ENCODE data around the gene ALDH1A2. TPM values are rescaled to one million over a fixed set of nuclear protein-coding genes. Genes with fewer than 3 reads are reported as not detected.
"Not testable (repeated sequence)": the region's sequence is repeated elsewhere in the genome, so short reads cannot be mapped to it uniquely, and the experiment has no call there.

Gene ALDH1A2
- polyA plus RNA-seq, 1 of the 3 experiments (the other 2 are of a cell fraction): not detected

- CTCF ChIA-PET: interaction anchor here (1.0 kb wide), 1 partner anchor 179 kb away, joined by 3 read pairs; no protein-coding TSS in a partner anchor
- POLR2A ChIA-PET: no interaction called here
Measured at GRCh38 chr15:58002338-58003126, 63.0 kb downstream of the ALDH1A2 start.

DNA sequence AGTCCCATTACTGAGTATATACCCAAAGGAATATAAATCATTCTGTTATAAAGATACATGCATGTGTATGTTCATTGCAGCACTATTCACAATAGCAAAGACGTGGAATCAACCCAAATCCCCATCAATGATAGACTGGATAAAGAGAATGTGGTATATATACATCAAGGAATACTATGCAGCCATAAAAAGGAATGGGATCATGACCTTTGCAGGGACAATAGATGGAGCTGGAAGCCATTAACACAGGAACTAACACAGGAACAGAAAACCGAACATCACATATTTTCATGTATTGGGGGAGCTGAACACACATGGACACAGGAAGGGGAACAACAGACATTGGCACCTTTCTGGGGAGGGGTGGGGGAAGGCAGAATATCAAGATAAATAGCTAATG lies 65.8 kb downstream of the ALDH1A2 start:
- POLR2A ChIA-PET: not testable (repeated sequence)
- CTCF ChIA-PET: interaction anchor here (2.4 kb wide), 1 partner anchor 67 kb away, joined by 6 read pairs; the partner anchor contains the start of gene ALDH1A2

More at GRCh38 chr15:58002338-58003126, 63.0 kb downstream of the ALDH1A2 start:
- Histone ChIP-seq H3K79me2 (ENCODE audit: insufficient read depth) (no peaks in the 10 kb centered on the region), H3K9me2 (no peaks in the 10 kb centered on the region), H2AFZ (ENCODE audit: low read depth) (no peak overlapping the region), H3K27me3 (ENCODE audit: insufficient read depth) (no peaks in the 10 kb centered on the region), H3F3A (replicated peaks; ENCODE audit: insufficient read depth) (no peaks in the 10 kb centered on the region), H4K20me1 (ENCODE audit: insufficient read depth) (no peaks in the 10 kb centered on the region), H3K9ac (no peak overlapping the region), H3K27ac (ENCODE audit: low read depth in 2 of 2, low read length in 1 of 2) (no peak overlapping the region), H3K4me1 (ENCODE audit: control insufficient read depth in 1 of 2, insufficient read depth in 2 of 2, low read depth in 1 of 2, low read length in 1 of 2) (no peaks in the 10 kb centered on the region), H3K4me2 (no peak overlapping the region), H3K9me3 (no peaks in the 10 kb centered on the region), H3K4me3 (ENCODE audit: low read depth in 2 of 2, low read length in 1 of 2) (no peak overlapping the region), H3K36me3 (replicated peaks in 1 of 2; ENCODE audit: control insufficient read depth in 1 of 2, insufficient read depth in 2 of 2, low read length in 1 of 2) (no peaks in the 10 kb centered on the region)
- 38% methylated on average over 6 of the region's 6 CpGs for WGBS (ENCODE audit: low lambda C conversion rate)
- TF ChIP-seq EP300 (IDR thresholded peaks at IDR 0.05; ENCODE audit: borderline replicate concordance in 1 of 2, low read depth in 1 of 2, low read length in 1 of 2) (no peak), ELF1 (IDR thresholded peaks at IDR 0.05) (no peak), TCF12 (IDR thresholded peaks at IDR 0.05) (no peak)
- TF ChIP-seq, protein P1, sequence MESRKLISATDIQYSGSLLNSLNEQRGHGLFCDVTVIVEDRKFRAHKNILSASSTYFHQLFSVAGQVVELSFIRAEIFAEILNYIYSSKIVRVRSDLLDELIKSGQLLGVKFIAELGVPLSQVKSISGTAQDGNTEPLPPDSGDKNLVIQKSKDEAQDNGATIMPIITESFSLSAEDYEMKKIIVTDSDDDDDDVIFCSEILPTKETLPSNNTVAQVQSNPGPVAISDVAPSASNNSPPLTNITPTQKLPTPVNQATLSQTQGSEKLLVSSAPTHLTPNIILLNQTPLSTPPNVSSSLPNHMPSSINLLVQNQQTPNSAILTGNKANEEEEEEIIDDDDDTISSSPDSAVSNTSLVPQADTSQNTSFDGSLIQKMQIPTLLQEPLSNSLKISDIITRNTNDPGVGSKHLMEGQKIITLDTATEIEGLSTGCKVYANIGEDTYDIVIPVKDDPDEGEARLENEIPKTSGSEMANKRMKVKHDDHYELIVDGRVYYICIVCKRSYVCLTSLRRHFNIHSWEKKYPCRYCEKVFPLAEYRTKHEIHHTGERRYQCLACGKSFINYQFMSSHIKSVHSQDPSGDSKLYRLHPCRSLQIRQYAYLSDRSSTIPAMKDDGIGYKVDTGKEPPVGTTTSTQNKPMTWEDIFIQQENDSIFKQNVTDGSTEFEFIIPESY (IDR thresholded peaks at IDR 0.05; ENCODE audit: borderline replicate concordance, low read depth): no peak
- no peak for DNase-seq

GRCh38 chr15:57996561-57996960 lies 69.0 kb downstream of the ALDH1A2 start:
- Histone ChIP-seq H3K4me2 (no peak overlapping the region), H3K27me3 (ENCODE audit: insufficient read depth) (no peaks in the 10 kb centered on the region), H3K9me2 (no peaks in the 10 kb centered on the region), H3K9ac (no peak overlapping the region), H3K27ac (ENCODE audit: low read depth in 2 of 2, low read length in 1 of 2) (no peak overlapping the region), H4K20me1 (ENCODE audit: insufficient read depth) (no peaks in the 10 kb centered on the region), H3F3A (replicated peaks; ENCODE audit: insufficient read depth) (no peaks in the 10 kb centered on the region), H3K4me1 (ENCODE audit: control insufficient read depth in 1 of 2, insufficient read depth in 2 of 2, low read depth in 1 of 2, low read length in 1 of 2) (no peaks in the 10 kb centered on the region; a peak in 1 of 4 replicates), H3K36me3 (replicated peaks in 1 of 2; ENCODE audit: control insufficient read depth in 1 of 2, insufficient read depth in 2 of 2, low read length in 1 of 2) (no peaks in the 10 kb centered on the region), H3K79me2 (ENCODE audit: insufficient read depth) (no peaks in the 10 kb centered on the region), H2AFZ (ENCODE audit: low read depth) (no peak overlapping the region), H3K9me3 (no peaks in the 10 kb centered on the region), H3K4me3 (ENCODE audit: low read depth in 2 of 2, low read length in 1 of 2) (no peak overlapping the region)
- CTCF ChIA-PET: interaction anchor here (1.2 to 1.9 kb wide), 4 partner anchors 11 to 75 kb away, joined by 3 to 6 read pairs (median 4); no protein-coding TSS in a partner anchor
- DNase-seq: no peak
- POLR2A ChIA-PET: no interaction called here
- WGBS (ENCODE audit: low lambda C conversion rate): 66% methylated on average over 1 of the region's 1 CpG
- TF ChIP-seq FOXM1 (IDR thresholded peaks at IDR 0.05; ENCODE audit: low read depth) (no peak), CHD2 (IDR thresholded peaks at IDR 0.05; ENCODE audit: low read length, partially characterized antibody) (no peak), RXRA (IDR thresholded peaks at IDR 0.05; ENCODE audit: borderline replicate concordance, low read depth) (no peak), EP300 (IDR thresholded peaks at IDR 0.05; ENCODE audit: borderline replicate concordance in 1 of 2, low read depth in 1 of 2, low read length in 1 of 2) (no peak), SMC3 (IDR thresholded peaks at IDR 0.05; ENCODE audit: low read depth, low read length) (no peak), MXI1 (IDR thresholded peaks at IDR 0.05; ENCODE audit: low read depth, low read length) (no peak), JUND (IDR thresholded peaks at IDR 0.05) (no peak)
- TF ChIP-seq, protein P2, sequence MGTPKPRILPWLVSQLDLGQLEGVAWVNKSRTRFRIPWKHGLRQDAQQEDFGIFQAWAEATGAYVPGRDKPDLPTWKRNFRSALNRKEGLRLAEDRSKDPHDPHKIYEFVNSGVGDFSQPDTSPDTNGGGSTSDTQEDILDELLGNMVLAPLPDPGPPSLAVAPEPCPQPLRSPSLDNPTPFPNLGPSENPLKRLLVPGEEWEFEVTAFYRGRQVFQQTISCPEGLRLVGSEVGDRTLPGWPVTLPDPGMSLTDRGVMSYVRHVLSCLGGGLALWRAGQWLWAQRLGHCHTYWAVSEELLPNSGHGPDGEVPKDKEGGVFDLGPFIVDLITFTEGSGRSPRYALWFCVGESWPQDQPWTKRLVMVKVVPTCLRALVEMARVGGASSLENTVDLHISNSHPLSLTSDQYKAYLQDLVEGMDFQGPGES (IDR thresholded peaks at IDR 0.05; ENCODE audit: low read depth, low read length): no peak
- TF ChIP-seq, protein P3, sequence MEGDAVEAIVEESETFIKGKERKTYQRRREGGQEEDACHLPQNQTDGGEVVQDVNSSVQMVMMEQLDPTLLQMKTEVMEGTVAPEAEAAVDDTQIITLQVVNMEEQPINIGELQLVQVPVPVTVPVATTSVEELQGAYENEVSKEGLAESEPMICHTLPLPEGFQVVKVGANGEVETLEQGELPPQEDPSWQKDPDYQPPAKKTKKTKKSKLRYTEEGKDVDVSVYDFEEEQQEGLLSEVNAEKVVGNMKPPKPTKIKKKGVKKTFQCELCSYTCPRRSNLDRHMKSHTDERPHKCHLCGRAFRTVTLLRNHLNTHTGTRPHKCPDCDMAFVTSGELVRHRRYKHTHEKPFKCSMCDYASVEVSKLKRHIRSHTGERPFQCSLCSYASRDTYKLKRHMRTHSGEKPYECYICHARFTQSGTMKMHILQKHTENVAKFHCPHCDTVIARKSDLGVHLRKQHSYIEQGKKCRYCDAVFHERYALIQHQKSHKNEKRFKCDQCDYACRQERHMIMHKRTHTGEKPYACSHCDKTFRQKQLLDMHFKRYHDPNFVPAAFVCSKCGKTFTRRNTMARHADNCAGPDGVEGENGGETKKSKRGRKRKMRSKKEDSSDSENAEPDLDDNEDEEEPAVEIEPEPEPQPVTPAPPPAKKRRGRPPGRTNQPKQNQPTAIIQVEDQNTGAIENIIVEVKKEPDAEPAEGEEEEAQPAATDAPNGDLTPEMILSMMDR (IDR thresholded peaks at IDR 0.05): no peak
- TF ChIP-seq, protein P4, sequence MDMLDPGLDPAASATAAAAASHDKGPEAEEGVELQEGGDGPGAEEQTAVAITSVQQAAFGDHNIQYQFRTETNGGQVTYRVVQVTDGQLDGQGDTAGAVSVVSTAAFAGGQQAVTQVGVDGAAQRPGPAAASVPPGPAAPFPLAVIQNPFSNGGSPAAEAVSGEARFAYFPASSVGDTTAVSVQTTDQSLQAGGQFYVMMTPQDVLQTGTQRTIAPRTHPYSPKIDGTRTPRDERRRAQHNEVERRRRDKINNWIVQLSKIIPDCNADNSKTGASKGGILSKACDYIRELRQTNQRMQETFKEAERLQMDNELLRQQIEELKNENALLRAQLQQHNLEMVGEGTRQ (IDR thresholded peaks at IDR 0.05; ENCODE audit: borderline replicate concordance, low read depth, low read length): no peak

More for the DNA sequence above, 65.8 kb downstream of the ALDH1A2 start:
- not testable (repeated sequence) for H3K4me2 ChIP-seq; H4K20me1 ChIP-seq (ENCODE audit: insufficient read depth); H2AFZ ChIP-seq (ENCODE audit: low read depth); H3K27ac ChIP-seq (ENCODE audit: low read depth in 2 of 2, low read length in 1 of 2); H3K9me2 ChIP-seq; H3K9ac ChIP-seq; H3K4me1 ChIP-seq (ENCODE audit: control insufficient read depth in 1 of 2, insufficient read depth in 2 of 2, low read depth in 1 of 2, low read length in 1 of 2); H3F3A ChIP-seq (replicated peaks; ENCODE audit: insufficient read depth); H3K9me3 ChIP-seq; H3K4me3 ChIP-seq (ENCODE audit: low read depth in 2 of 2, low read length in 1 of 2); DNase-seq; H3K79me2 ChIP-seq (ENCODE audit: insufficient read depth); H3K27me3 ChIP-seq (ENCODE audit: insufficient read depth); H3K36me3 ChIP-seq (replicated peaks in 1 of 2; ENCODE audit: control insufficient read depth in 1 of 2, insufficient read depth in 2 of 2, low read length in 1 of 2)
- 11% methylated on average over 2 of the region's 2 CpGs for WGBS (ENCODE audit: low lambda C conversion rate)
